Activated T-helper 9 cell treated with anti-CD3 and anti-CD28 coated beads, Interleukin-2, amount 50 U/mL, for 16 hours (primary cell): ENCODE results near the gene OR6K2.
"Not testable (repeated sequence)": the region's sequence is repeated elsewhere in the genome, so short reads cannot be mapped to it uniquely, and the experiment has no call there.

Experiments
- DNase-seq: peaks from one replicate; pipeline ENCODE4 v3.0.0-alpha.2; 2020; ENCODE audit warnings: low read depth

The OR6K2 gene

GRCh38 chr1:158700552-158700951 lies at the start of gene OR6K2:
Gene OR6K2, minus strand, starts transcription at chr1:158700652. Its CDS starts 0 bp downstream, at chr1:158700652.
- DNase-seq, result no peak

- DNase-seq, result no peak
These were observed 35.4 kb upstream of the OR6K2 start for GRCh38 chr1:158735848-158736247.

DNA sequence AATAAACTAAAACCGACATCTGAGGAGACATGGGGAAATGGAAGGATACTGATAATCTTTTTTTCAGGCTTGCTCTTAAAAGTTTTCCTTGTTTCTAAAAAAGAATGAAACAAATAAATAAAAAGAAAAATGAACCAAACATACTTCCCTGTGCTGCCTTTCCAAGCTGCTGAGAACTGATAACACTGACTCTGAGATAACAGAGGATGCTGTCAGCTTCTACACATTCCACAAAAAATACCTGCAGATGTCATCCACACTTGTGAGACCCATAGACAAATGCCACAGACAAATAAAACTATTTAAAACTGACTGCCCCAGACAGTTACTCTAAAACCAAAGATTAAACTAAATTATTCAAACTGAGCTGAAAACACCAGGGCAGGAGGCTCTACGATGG lies 32.1 kb upstream of the OR6K2 start:
- no peak for DNase-seq

DNA sequence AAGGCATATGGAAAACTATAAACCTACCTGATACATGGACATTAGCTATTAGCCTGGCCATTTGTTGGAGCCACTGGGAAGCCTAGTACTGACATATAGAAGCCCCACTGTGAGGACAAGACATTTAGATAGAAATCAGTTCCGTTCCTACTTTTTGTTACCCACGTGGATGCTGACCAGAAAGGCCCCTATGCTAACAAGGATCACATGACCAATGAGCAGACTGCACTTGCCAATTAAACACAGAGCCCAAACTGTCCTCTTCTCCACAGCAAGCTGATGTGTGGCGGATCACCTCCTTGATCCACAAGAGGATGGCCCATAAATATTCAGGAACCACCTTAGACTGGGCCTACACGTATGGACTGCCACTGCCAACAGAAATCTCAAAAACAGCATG lies 31.3 kb upstream of the OR6K2 start:
- no peak for DNase-seq

DNA sequence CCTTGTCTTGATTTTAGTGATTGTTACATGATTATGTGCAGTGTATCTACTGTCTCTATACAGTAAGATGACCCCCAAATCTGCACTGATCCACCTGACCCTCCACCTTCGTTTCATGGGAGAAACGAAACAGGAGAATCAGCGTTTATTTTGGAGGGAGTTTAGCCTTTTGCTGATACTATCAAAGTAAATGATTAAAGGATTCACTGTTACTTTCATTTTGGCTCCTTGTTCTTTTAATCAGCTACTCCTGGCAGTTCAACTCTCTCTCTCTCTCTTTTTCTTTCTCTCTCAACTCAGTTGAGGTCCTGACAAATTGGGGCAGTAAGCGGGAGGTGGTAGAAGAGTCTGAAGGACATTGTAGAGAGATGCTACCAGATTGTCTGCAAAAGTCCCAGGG lies 30.0 kb upstream of the OR6K2 start:
- DNase-seq, result no peak

DNA sequence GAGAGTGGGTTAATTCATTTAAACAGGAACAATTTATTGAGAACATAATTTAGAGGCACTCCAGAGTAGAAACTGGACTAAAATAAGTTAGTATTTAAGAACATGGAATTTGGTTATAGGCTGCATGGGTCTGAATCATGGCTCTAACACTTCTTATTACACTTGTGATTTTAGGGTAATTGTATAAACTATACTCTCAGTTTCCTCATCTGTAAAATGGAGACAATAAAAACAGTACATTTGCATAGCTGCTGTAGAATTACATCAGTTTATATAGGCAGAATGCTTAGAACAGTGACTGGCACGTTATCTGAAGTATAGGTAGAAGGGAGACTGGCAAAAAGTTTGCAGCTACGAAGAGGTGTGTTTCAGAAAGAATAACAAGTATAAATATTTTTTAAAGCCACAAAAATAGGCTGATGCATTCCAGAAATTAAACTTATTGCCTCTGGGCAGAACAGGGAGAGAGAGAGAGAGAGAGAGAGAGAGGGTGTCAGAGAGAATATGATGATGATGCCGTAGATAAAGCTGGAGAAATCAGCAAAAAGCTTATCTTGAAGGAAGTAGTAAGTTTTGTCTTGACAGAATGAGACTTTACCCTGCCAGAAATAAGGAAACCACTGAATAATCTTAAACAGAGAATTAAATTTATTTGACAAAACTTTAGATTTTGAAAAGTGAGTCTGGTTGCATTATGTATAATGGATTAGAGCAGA lies 28.2 kb upstream of the OR6K2 start:
- DNase-seq, result no peak

- DNase-seq, result no peak
These were observed 24.0 kb upstream of the OR6K2 start for GRCh38 chr1:158724442-158724841.

DNA sequence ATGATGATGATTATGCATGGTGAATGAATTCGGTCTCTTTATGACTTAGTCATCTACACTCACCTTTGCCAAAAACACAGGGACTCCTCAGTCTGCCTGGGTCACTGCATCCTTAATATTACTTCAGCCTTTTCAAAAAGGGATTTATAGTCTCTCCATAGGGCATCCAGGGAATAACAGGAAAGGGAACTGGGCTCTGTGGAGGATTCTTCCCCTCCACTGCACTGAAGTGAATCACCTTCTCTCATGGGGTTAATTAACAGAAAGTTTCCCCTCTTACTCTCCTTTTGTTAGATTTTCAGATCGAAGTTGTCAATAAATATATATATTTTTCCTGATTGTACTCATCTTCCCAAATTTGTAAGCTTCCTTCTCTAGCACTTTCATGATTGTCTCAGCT lies 20.2 kb upstream of the OR6K2 start, which contains the start of gene OR6K3:
OR6K3 (minus strand) TSS at position 101 of the 400 bp plus-strand sequence. CDS start 2,605 bp downstream, outside the sequence.
- no peak for DNase-seq

DNA sequence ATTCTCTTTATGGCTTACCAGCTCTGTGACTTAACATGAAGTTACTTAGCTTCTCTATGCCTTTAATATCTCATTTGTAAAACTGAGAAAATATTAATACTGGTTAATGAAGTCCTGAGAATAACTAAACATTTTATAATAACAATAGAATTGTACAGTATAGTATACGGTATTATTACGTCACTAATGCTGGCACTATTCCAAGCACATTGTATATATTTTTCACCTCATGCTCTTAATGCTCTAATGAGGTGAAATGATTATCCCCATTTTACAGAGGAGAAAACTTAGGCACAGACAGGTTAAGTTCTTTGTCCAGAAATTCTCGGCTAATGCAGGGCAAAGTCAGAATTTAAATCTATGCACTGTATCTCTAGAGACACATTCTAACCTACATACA lies 19.2 kb upstream of the OR6K2 start:
- no peak for DNase-seq

- DNase-seq, result no peak
These were observed 16.9 kb upstream of the OR6K2 start for GRCh38 chr1:158717344-158717743.

- DNase-seq, result no peak
These were observed 15.9 kb upstream of the OR6K2 start for GRCh38 chr1:158716335-158716734.

GRCh38 chr1:158714754-158715153 lies 14.3 kb upstream of the OR6K2 start:
- no peak for DNase-seq

GRCh38 chr1:158711098-158711497 lies 10.6 kb upstream of the OR6K2 start:
- no peak for DNase-seq

GRCh38 chr1:158706096-158706495 lies 5.6 kb upstream of the OR6K2 start:
- DNase-seq, result no peak

DNA sequence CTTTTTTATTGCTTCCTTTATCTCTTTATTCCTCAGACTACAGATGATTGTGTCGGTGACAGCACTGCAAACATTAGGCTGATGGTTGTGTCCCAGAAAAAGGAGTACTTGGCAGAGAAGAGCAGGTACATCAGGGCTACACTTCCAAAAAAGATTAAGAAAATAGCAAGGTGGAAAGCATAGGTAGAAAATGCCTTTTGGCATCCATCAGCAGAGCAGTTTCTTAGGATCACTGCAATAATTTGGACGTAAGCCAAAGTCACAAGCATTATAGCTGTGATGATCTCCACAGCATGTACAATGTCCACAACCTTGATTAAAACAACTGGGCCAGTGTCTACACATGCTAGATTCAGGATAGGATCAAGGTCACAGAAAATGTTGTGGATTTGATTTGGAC lies 5.9 kb downstream of the OR6K2 start:
- DNase-seq, result no peak

DNA sequence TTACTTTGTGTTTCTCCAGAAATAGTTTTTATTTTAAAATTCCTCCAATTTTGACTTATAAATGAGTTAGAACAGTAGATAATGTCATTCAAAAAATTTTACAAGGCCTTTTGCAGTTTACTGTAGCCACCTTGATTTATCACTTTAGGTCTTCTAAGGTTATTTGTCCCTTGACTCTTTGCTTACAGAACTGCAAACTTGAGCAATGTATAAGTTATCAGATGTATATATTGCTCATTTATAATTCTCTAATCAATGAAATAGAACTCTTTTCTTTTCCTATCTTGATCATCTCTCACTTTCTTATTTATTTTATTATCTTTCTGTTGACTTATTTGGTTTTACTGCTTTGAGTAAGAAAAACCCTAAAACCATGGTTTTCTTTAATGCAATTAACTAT lies 8.1 kb downstream of the OR6K2 start:
- no peak for DNase-seq

DNA sequence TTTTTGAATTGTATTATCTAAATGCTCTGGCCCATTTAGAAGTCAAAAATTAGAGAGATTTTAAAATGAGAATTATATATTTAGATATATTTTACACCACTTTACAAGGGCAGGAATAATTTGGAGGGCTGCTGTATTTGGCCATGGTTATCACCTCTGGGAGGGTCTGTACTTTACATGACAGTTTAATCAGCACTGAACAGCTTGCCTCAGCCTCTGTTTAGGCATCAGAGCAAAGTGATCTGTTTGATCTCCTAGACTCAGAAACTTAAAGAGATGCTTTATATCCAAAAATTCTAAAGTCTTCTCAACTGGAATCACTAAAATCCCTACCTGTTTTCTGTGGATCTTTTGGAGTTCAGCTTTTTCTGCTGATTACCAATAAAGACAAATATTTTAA lies 8.5 kb downstream of the OR6K2 start:
- no peak for DNase-seq

DNA sequence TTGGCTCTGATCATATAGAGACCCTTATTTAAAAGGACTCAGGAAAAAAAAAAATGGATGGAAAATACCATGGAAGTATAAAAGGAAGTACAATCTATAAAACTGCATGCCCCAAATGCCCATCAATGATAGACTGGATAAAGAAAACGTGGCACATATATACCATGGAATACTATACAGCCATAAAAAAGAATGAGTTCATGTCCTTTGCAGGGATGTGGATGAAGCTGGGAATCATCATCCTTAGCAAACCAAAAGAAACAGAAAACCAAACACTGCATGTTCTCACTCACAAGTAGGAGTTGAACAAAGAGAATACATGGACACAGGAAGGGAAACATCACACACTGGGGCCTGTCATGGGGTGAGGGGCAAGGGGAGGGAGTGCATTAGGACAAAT lies 9.3 kb downstream of the OR6K2 start:
- not testable (repeated sequence) for DNase-seq

DNA sequence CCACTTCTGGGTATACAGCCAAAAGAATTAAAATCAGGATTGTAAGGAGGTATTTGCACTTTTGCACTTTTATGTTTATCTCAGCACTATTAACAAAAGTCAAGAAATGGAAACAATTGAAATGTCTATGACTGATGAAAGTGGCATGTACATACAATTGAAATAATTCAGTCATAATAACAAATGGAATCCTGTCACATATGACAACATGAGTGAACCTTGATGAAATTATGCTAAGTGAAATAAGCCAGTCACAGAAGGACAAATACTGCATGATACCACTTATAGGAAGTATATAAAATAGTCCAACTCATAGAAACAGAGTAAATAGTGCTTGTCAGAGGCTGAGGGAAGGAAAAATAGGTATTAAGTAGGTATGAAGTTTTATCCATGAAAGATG lies 10.6 kb downstream of the OR6K2 start:
- no peak for DNase-seq

GRCh38 chr1:158689110-158689509 lies 11.3 kb downstream of the OR6K2 start:
- DNase-seq, result no peak

DNA sequence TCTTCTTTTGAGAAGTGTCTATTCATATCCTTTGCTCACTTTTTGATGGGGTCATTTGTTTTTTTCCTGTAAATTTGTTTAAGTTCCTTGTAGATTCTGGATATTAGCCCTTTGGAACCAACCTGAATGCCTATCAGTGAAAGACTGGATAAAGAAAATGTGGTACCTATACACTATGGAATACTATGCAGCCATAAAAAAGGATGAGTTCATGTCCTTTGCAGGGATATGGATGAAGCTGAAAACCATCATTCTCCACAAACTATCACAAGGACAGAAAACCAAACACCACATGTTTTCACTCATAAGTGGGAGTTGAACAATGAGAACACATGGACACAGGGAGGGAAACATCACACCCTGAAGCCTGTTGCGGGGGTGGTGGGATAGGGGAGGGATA lies 12.1 kb downstream of the OR6K2 start:
- DNase-seq, result not testable (repeated sequence)

DNA sequence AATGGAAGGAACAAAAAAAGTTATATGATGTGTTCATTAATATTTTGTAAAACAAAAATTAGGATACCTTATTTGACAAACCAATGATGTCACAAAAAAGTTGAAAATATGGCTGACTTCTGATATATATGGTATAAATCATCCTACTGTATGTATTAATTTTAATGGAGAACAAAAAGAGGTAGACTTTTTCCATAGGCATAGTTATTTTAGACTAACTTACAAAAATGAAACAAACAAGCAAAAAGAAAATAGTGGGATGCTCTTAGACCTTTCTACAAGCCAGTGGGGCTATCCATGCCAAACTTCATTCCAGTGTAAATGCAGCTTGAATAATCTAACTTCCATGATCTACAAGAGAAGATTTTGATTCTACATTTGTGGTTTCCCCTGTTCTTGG lies 13.4 kb downstream of the OR6K2 start:
- no peak for DNase-seq

DNA sequence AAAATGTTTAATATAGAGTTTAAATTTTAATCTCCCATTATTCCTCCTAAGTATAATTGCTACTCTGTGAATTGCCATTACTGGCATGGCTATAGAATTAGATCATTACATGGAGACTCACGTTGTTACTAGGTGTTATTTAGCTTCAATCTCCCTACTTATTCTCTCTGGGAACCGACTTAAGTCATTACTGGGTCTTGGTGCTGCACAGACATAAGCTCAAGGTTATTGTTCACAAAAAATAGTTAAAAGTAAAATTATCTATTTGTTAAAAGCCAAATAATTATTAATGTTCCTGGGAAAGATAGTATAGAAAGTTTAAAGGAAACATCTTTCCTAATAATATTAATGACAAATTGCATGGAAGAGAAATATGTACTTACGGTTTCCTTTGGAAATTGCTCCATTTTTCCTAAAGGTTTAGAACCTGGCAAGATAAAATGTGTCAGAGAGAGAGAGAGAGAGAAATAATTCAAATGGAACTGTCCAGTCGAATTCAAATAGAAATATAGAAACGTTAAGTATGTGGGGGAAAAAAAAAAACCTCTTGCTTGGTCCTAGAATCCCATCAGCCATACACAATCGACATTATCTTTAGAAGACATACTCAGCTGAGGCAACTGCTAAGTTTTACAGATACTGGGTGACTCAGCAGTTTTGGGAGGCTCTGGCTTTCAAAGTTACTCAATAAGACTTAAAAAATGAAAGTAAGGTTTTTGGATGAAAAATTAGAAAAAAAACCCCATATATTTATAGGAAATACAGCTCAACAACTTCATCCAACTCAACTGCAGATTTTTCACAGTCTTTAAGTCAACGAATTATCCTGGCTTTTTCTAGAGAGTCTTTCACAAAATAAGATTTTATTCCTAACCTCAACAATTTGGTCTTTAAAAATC lies 14.1 kb downstream of the OR6K2 start, which contains the start of gene SPTA1:
SPTA1 (minus strand) TSS at position 605 of the 899 bp plus-strand sequence; CDS start at position 407, 198 bp downstream.
- no peak for DNase-seq
